Endodermal cell (in vitro differentiated cells): ENCODE data around the gene CUL2. TPM values are rescaled to one million over a fixed set of nuclear protein-coding genes. Genes with fewer than 3 reads are reported as not detected.

ENCODE experiments used
- DNase-seq: peaks from one replicate; pipeline ENCODE4 v3.0.0-alpha.2; 2017
- H3K27ac ChIP-seq: 2 replicates; pipeline ENCODE4 v1.5.1; 2013; ENCODE audit warnings: mild to moderate bottlenecking, low read depth, low read length, moderate library complexity
- H3K27me3 ChIP-seq: 2 replicates; pipeline ENCODE4 v1.6.1; 2013; ENCODE audit warnings: mild to moderate bottlenecking, low read length, moderate library complexity; ENCODE audit not compliant: insufficient read depth, control insufficient read depth, poor library complexity, severe bottlenecking
- H3K36me3 ChIP-seq: 2 replicates; pipeline ENCODE4 v1.7.0; 2013; ENCODE audit warnings: mild to moderate bottlenecking, low read length, moderate library complexity; ENCODE audit not compliant: control insufficient read depth, insufficient read depth
- H3K4me1 ChIP-seq: one replicate; pipeline ENCODE4 v1.7.0; 2013; ENCODE audit warnings: low read length; ENCODE audit not compliant: control insufficient read depth, insufficient read depth
- H3K4me3 ChIP-seq: 2 replicates; pipeline ENCODE4 v1.5.1; 2013; ENCODE audit warnings: mild to moderate bottlenecking, low read length, moderate library complexity
- H3K9ac ChIP-seq: 2 replicates; pipeline ENCODE4 v1.6.1; 2013; ENCODE audit warnings: mild to moderate bottlenecking, low read length, moderate library complexity; ENCODE audit not compliant: poor library complexity, severe bottlenecking; ENCODE audit errors: extremely low read depth
- H3K9me3 ChIP-seq: 2 replicates; pipeline ENCODE4 v1.6.1; 2013; ENCODE audit warnings: mild to moderate bottlenecking, low read length, moderate library complexity; ENCODE audit not compliant: control insufficient read depth
- H3K27ac Mint-ChIP-seq: 2 replicates; pipeline ENCODE4 v1.8.0; 2020; ENCODE audit warnings: mixed read lengths
- H3K27me3 Mint-ChIP-seq: 2 replicates; pipeline ENCODE4 v1.8.0; 2021; ENCODE audit warnings: mild to moderate bottlenecking, mixed read lengths; ENCODE audit not compliant: insufficient read depth
- H3K36me3 Mint-ChIP-seq: 2 replicates; pipeline ENCODE4 v1.8.0; 2020; ENCODE audit warnings: low read depth, mixed read lengths
- H3K4me1 Mint-ChIP-seq: 2 replicates; pipeline ENCODE4 v1.8.0; 2020; ENCODE audit warnings: mixed read lengths
- H3K4me3 Mint-ChIP-seq: 2 replicates; pipeline ENCODE4 v1.8.0; 2020; ENCODE audit warnings: mild to moderate bottlenecking, moderate library complexity, mixed read lengths
- H3K9me3 Mint-ChIP-seq: 2 replicates; pipeline ENCODE4 v1.8.0; 2020; ENCODE audit warnings: mild to moderate bottlenecking, mixed read lengths
- WGBS, 2 experiments: methylation state at CpG; one replicate each; pipeline versions ENCODE4 v1.1.5 to v1.1.7; 2013; ENCODE audit warnings: missing lambda C conversion rate in 2 of 2, mixed read lengths in 1 of 2; ENCODE audit not compliant: insufficient coverage in 1 of 2, insufficient read length in 1 of 2; 5-methylcytosine and 5-hydroxymethylcytosine counted together
- total RNA-seq, 2 donors: library from RNA; stranded (reverse); fragmentation: NEBNext Ultra II Directional in 1 of 2; extraction: Animal tissue kit (Norgen Biotek cat#: 25700) in 1 of 2; gene quantifications; 2 replicates in 1 of 2; 3 replicates in 1 of 2; pipeline ENCODE4 v1.2.1, GENCODE V29; 2021
- TF ChIP-seq, protein P1 (sequence below): fragments of 200-600 bp; sonication (generic); conservative IDR thresholded peaks from 2 replicates; pipeline ENCODE4 v1.5.0; 2021; ENCODE audit warnings: antibody characterized with exemption, mild to moderate bottlenecking

CUL2 gene
- total RNA-seq, 2 donors from 2014 or later = 39.2 to 41.5 TPM

DNA sequence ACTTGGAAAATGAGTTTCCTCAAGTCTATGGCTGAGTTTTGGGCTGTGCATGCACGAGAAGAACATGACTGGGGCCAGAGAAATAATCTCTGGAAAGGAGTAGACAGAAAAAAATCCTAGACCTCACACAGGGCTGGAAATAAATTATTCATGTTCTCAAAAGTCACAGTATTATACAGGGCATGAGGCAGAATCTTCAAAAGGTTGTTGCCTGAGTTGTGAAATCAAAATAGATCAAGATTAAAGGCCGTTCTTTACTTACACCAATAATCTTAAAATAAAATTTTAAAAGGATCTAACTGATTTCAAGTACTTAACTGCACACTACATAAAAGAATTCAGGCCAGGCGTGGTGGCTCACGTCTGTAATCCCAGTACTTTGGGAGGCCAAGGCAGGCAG is 22.4 kb upstream of the CUL2 start:
- Histone ChIP-seq H3K36me3 (no peaks in the 10 kb centered on the region), H3K4me3 (no peak overlapping the region), H3K27me3 (no peaks in the 10 kb centered on the region), H3K27ac (no peak overlapping the region), H3K4me1 (no peaks in the 10 kb centered on the region), H3K9ac (no peak overlapping the region), H3K9me3 (no peaks in the 10 kb centered on the region)
- Mint-ChIP-seq H3K4me1 (no peaks in the 10 kb centered on the region), H3K27me3 (no peaks in the 10 kb centered on the region), H3K9me3 (no peaks in the 10 kb centered on the region), H3K4me3 (no peak overlapping the region), H3K36me3 (no peaks in the 10 kb centered on the region), H3K27ac (no peak overlapping the region)
- TF ChIP-seq, protein P1, sequence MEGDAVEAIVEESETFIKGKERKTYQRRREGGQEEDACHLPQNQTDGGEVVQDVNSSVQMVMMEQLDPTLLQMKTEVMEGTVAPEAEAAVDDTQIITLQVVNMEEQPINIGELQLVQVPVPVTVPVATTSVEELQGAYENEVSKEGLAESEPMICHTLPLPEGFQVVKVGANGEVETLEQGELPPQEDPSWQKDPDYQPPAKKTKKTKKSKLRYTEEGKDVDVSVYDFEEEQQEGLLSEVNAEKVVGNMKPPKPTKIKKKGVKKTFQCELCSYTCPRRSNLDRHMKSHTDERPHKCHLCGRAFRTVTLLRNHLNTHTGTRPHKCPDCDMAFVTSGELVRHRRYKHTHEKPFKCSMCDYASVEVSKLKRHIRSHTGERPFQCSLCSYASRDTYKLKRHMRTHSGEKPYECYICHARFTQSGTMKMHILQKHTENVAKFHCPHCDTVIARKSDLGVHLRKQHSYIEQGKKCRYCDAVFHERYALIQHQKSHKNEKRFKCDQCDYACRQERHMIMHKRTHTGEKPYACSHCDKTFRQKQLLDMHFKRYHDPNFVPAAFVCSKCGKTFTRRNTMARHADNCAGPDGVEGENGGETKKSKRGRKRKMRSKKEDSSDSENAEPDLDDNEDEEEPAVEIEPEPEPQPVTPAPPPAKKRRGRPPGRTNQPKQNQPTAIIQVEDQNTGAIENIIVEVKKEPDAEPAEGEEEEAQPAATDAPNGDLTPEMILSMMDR = no peak
- 89 to 90% methylated on average over 3 to 4 of the region's 4 CpGs for WGBS, 2 experiments
- no peak for DNase-seq

- no peaks in the 10 kb centered on the region for H3K4me1 Mint-ChIP-seq
Observed at GRCh38 chr10:35103882-35104281, 13.7 kb upstream of the CUL2 start.

DNA sequence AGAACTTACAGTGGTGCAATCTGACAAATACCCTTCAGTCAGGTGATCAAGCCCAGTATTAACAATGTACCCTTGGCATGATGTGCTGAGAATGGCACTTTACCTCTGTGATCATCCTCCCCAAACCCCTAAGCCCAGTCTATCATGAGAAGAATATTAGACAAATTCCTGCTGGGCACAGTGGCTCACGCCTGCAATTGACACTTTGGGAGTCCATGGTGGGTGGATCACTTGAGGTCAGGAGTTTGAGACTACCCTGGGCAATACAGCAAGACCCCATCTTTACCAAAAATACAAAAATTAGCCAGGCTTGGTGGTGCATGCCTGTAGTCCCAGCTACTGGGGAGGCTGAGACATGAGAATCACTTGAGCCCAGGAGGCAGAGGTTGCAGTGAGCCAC is 7.4 kb upstream of the CUL2 start:
- peaks cover 10% of the 10 kb centered on the region for H3K9me3 ChIP-seq
- H3K4me1 ChIP-seq = no peaks in the 10 kb centered on the region
- WGBS, 2 experiments = 73 to 83% methylated on average over 1 of the region's 1 CpG
- Mint-ChIP-seq H3K4me1 (no peaks in the 10 kb centered on the region), H3K27me3 (peaks cover 8% of the 10 kb centered on the region), H3K4me3 (no peak overlapping the region), H3K9me3 (peaks cover 9% of the 10 kb centered on the region), H3K36me3 (no peaks in the 10 kb centered on the region), H3K27ac (no peak overlapping the region)
- no peaks in the 10 kb centered on the region for H3K27me3 ChIP-seq
- no peak overlapping the region for H3K9ac ChIP-seq
- TF ChIP-seq, protein P1 = no peak
- no peaks in the 10 kb centered on the region for H3K36me3 ChIP-seq
- no peak overlapping the region for H3K27ac ChIP-seq
- DNase-seq = no peak
- no peak overlapping the region for H3K4me3 ChIP-seq

More at GRCh38 chr10:35103882-35104281, 13.7 kb upstream of the CUL2 start:
- H3K4me1 ChIP-seq = no peaks in the 10 kb centered on the region
- TF ChIP-seq, protein P1 = no peak
- Mint-ChIP-seq H3K36me3 (no peaks in the 10 kb centered on the region), H3K9me3 (no peaks in the 10 kb centered on the region), H3K27ac (no peak overlapping the region), H3K4me3 (no peak overlapping the region), H3K27me3 (no peaks in the 10 kb centered on the region)
- H3K4me3 ChIP-seq = no peak overlapping the region
- no peak overlapping the region for H3K9ac ChIP-seq
- 77 to 97% methylated on average over 5 to 7 of the region's 7 CpGs for WGBS, 2 experiments
- no peaks in the 10 kb centered on the region for H3K27me3 ChIP-seq
- DNase-seq = no peak
- no peaks in the 10 kb centered on the region for H3K9me3 ChIP-seq
- H3K27ac ChIP-seq = no peak overlapping the region
- H3K36me3 ChIP-seq = no peaks in the 10 kb centered on the region
